Epithelial cell of proximal tubule (primary cell): ENCODE results near the gene CCDC112. TPM values are rescaled to one million over a fixed set of nuclear protein-coding genes. Genes with fewer than 3 reads are reported as not detected.

ENCODE experiments used
- DNase-seq: peaks from one replicate; pipeline ENCODE4 v3.0.0-alpha.2; 2011; ENCODE audit warnings: low read depth
- H3K4me3 ChIP-seq: 2 replicates; pipeline ENCODE4 v1.5.1; 2011; ENCODE audit warnings: low read depth, mild to moderate bottlenecking, low read length
- total RNA-seq: library from RNA; depleted of rRNA; stranded (reverse); fragments of >200 nt; gene quantifications from 2 replicates; pipeline ENCODE4 v1.2.3, GENCODE V29; 2015
- TF ChIP-seq, protein P1 (sequence below): conservative IDR thresholded peaks from 2 replicates; pipeline ENCODE4 v1.5.1; 2012; ENCODE audit warnings: low read depth, mild to moderate bottlenecking, low read length

Gene CCDC112
- total RNA-seq, 1 donor from 2014 or later, result 11.7 TPM

- H3K4me3 ChIP-seq, result no peak overlapping the region
- TF ChIP-seq, protein P1, sequence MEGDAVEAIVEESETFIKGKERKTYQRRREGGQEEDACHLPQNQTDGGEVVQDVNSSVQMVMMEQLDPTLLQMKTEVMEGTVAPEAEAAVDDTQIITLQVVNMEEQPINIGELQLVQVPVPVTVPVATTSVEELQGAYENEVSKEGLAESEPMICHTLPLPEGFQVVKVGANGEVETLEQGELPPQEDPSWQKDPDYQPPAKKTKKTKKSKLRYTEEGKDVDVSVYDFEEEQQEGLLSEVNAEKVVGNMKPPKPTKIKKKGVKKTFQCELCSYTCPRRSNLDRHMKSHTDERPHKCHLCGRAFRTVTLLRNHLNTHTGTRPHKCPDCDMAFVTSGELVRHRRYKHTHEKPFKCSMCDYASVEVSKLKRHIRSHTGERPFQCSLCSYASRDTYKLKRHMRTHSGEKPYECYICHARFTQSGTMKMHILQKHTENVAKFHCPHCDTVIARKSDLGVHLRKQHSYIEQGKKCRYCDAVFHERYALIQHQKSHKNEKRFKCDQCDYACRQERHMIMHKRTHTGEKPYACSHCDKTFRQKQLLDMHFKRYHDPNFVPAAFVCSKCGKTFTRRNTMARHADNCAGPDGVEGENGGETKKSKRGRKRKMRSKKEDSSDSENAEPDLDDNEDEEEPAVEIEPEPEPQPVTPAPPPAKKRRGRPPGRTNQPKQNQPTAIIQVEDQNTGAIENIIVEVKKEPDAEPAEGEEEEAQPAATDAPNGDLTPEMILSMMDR, result no peak
- DNase-seq, result no peak
Measured at GRCh38 chr5:115325296-115325959, 29.0 kb upstream of the CCDC112 start.

- no peak for DNase-seq
- no peak overlapping the region for H3K4me3 ChIP-seq
- TF ChIP-seq, protein P1, result no peak
Measured at GRCh38 chr5:115324021-115324420, 27.6 kb upstream of the CCDC112 start.

DNA sequence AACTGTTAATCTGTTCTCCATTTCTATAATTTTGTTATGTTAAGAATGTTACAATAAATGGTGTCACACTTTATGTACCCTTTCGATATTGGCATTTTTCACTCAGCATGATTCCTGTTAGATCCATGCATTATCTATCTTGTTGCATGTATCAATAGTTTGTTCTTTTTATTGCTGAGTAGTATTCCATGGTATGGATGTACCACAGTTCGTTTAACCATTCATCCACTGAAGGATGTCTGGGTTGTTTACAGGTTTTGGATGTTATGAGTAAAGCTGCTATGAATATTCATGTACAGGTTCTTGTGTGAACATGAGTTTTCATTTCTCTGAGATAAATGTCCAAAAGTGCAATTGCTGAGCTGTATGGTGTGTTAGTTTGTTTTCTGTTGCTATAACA lies 26.3 kb upstream of the CCDC112 start:
- TF ChIP-seq, protein P1, result no peak
- no peak overlapping the region for H3K4me3 ChIP-seq
- no peak for DNase-seq

DNA sequence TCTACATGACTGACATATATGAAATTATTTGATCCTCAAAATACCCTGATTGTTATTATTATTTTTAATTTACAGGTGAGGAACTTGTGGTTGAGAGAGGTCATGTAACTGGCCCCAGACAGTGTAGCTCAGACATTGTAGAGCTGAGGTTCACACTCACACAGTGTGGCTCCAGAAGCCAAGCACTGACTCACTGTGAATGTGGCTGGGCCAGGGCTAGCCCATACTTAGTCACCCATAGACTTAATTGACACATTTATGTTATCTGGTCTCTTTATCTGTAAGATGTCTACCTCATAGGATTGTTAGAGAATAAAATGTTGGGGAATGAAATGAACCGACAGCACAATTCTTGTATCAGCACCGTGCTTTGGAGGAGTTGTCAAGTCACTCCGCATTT lies 24.9 kb upstream of the CCDC112 start:
- no peak for DNase-seq
- no peak overlapping the region for H3K4me3 ChIP-seq
- TF ChIP-seq, protein P1, result no peak

DNA sequence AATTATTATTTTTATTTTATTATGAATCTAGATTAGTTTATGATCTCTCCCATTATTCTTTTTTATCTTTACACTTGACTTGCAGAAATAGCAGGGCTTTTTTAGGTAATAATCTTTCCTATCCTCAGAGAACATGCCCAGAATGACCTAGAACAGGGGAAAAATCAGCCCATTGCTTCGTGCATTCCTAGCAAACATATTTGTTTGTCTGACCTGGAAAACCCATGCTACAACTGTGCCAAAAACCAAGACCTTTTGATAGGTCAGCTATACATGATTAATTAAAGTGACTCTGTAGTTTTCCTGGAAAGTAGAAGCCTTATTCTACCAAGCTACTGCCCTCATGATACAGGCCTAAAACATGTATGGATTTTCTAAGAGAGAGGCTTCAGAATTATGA lies 24.1 kb upstream of the CCDC112 start:
- DNase-seq, result no peak
- TF ChIP-seq, protein P1, result no peak
- H3K4me3 ChIP-seq, result no peak overlapping the region

DNA sequence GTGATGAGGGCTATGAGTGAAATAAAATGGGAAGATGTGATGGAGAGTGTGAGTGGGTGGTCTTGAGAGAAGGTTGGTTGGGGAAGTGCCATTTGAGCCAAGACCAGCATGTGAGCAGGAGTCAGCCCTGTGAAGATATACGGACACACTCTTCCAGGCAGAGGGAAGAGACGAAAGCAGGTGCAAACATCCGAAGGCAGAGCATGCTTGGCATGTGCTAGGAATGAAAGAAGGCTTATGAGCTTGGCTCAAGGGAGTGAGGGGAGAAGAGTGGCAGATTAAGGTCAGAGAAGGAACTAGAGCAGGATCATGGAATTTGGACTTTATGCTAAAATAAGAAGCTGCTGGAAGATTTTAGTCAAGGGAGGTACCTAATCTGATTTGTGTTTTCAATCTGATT lies 23.6 kb upstream of the CCDC112 start:
- DNase-seq, result no peak
- TF ChIP-seq, protein P1, result no peak
- H3K4me3 ChIP-seq, result no peak overlapping the region

DNA sequence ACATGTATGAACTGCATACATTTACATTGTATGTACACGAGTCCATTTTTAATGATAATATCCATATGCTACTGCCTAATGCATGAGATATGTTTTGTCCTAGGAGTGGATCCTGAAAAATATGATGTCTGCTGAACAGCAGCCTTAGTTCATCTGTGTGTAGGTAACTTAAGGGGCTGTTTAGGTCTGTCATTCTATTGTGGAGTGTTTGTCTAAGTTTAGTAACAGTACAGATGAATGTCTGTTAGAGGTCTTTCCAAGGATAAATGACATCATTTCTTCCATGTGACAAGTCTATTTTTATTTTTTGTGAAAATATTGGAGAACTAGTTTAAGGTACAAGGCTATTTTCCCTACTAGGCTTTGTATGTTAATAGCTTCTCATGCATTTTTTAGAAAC lies 22.6 kb upstream of the CCDC112 start:
- H3K4me3 ChIP-seq, result no peak overlapping the region
- TF ChIP-seq, protein P1, result no peak
- no peak for DNase-seq
